IMR-90 (cell line): ENCODE measurements around the gene L3MBTL4. TPM values are rescaled to one million over a fixed set of nuclear protein-coding genes. Genes with fewer than 3 reads are reported as not detected.

Experiments used
- ATAC-seq: fragments of 200-7000 bp; cut with Tn5 transposase; 2 replicates; pipeline ENCODE4 v1.9.1; 2020; ENCODE audit warnings: low read depth, mild to moderate bottlenecking, moderate library complexity
- BruUV-seq: library from RNA; stranded (reverse); fragments of 400-500 nt; replicated peaks from 2 replicates; lab custom pipeline; 2021; lab: Mats Ljungman, UMichigan
- CTCF ChIA-PET: fragments of 300-600 bp; formaldehyde crosslinking; extraction: SDS; loops from one replicate; lab custom pipeline; 2021; ENCODE audit warnings: antibody characterized with exemption; lab: Yijun Ruan, JAX
- POLR2A ChIA-PET: fragments of 300-600 bp; sonication (Branson Sonifier 250); formaldehyde crosslinking; loops from one replicate; lab custom pipeline; 2022; ENCODE audit warnings: antibody characterized with exemption; ENCODE audit not compliant: unreplicated experiment; lab: Charles Lee
- DNase-seq: peaks from one replicate; pipeline ENCODE4 v3.0.0; 2013
- H2AFZ ChIP-seq: replicated peaks from 2 replicates; pipeline ENCODE3; 2013; ENCODE audit warnings: low read length, mild to moderate bottlenecking; ENCODE audit not compliant: poor library complexity
- H2AK5ac ChIP-seq: 2 replicates; pipeline ENCODE4 v1.6.1; 2013; ENCODE audit warnings: low read depth, low read length, inconsistent platforms
- H2AK9ac ChIP-seq: replicated peaks from 2 replicates; pipeline ENCODE3; 2013; ENCODE audit warnings: mild to moderate bottlenecking, low read depth, low read length, moderate library complexity; ENCODE audit not compliant: poor library complexity
- H2BK120ac ChIP-seq: 2 replicates; pipeline ENCODE4 v1.6.1; 2013; ENCODE audit warnings: low read depth, low read length, inconsistent platforms
- H2BK15ac ChIP-seq: 3 replicates; pipeline ENCODE4 v1.6.1; 2013; ENCODE audit warnings: low read depth, low read length, inconsistent platforms
- H2BK20ac ChIP-seq: 2 replicates; pipeline ENCODE4 v1.6.1; 2013; ENCODE audit warnings: low read depth, mild to moderate bottlenecking, inconsistent platforms, low read length, moderate library complexity
- H2BK5ac ChIP-seq: 2 replicates; pipeline ENCODE4 v1.6.1; 2013; ENCODE audit warnings: mild to moderate bottlenecking, low read depth, low read length, inconsistent platforms; ENCODE audit not compliant: poor library complexity, severe bottlenecking
- H3K14ac ChIP-seq: replicated peaks from 2 replicates; pipeline ENCODE4 v1.6.1; 2013; ENCODE audit warnings: low read depth, low read length, inconsistent platforms
- H3K18ac ChIP-seq: 2 replicates; pipeline ENCODE4 v1.6.1; 2013; ENCODE audit warnings: low read depth, low read length, control low read depth
- H3K23ac ChIP-seq: 2 replicates; pipeline ENCODE4 v1.6.1; 2013; ENCODE audit warnings: low read depth, low read length, inconsistent platforms
- H3K27ac ChIP-seq: 2 replicates; pipeline ENCODE4 v1.5.1; 2013; ENCODE audit warnings: mild to moderate bottlenecking, control low read depth, low read length; ENCODE audit not compliant: insufficient read depth
- H3K27me3 ChIP-seq: 2 replicates; pipeline ENCODE4 v1.6.1; 2013; ENCODE audit warnings: low read length; ENCODE audit not compliant: control insufficient read depth, insufficient read depth
- H3K36me3 ChIP-seq: 2 replicates; pipeline ENCODE4 v1.6.1; 2013; ENCODE audit warnings: low read length, mixed read lengths; ENCODE audit not compliant: control insufficient read depth, insufficient read depth
- H3K4ac ChIP-seq: 2 replicates; pipeline ENCODE4 v1.6.1; 2013; ENCODE audit warnings: low read depth, low read length, inconsistent platforms
- H3K4me1 ChIP-seq: 2 replicates; pipeline ENCODE4 v1.6.1; 2013; ENCODE audit warnings: low read length, mixed read lengths; ENCODE audit not compliant: control insufficient read depth, insufficient read depth
- H3K4me2 ChIP-seq: 2 replicates; pipeline ENCODE4 v1.6.1; 2013; ENCODE audit warnings: low read depth, mild to moderate bottlenecking, control low read depth, low read length, moderate library complexity
- H3K4me3 ChIP-seq: 2 replicates; pipeline ENCODE4 v1.5.1; 2013; ENCODE audit warnings: low read depth, mild to moderate bottlenecking, control low read depth, low read length, moderate library complexity; ENCODE audit not compliant: insufficient read depth
- H3K56ac ChIP-seq: 2 replicates; pipeline ENCODE4 v1.6.1; 2013; ENCODE audit warnings: low read length, inconsistent platforms; ENCODE audit not compliant: insufficient read depth; ENCODE audit errors: extremely low read depth
- H3K79me1 ChIP-seq, 2 experiments: 2 replicates each; pipeline ENCODE4 v1.6.1; 2013; ENCODE audit warnings: low read length in 2 of 2, inconsistent platforms in 1 of 2, low read depth in 1 of 2
- H3K9ac ChIP-seq: 2 replicates; pipeline ENCODE4 v1.6.1; 2013; ENCODE audit warnings: low read depth, low read length, control low read depth
- H3K9me1 ChIP-seq: 2 replicates; pipeline ENCODE4 v1.6.1; 2013; ENCODE audit warnings: low read length, inconsistent platforms; ENCODE audit not compliant: insufficient read depth
- H3K9me3 ChIP-seq: 2 replicates; pipeline ENCODE4 v1.6.1; 2013; ENCODE audit warnings: low read length; ENCODE audit not compliant: control insufficient read depth, insufficient read depth
- H4K20me1 ChIP-seq: 2 replicates; pipeline ENCODE4 v1.6.1; 2013; ENCODE audit warnings: low read length, inconsistent platforms; ENCODE audit not compliant: insufficient read depth
- H4K5ac ChIP-seq: 2 replicates; pipeline ENCODE4 v1.6.1; 2013; ENCODE audit warnings: mild to moderate bottlenecking, low read depth, low read length, control low read depth
- H4K8ac ChIP-seq, 2 experiments: 2 replicates each; pipeline ENCODE4 v1.6.1; 2013; ENCODE audit warnings: low read depth in 2 of 2, low read length in 2 of 2, control low read depth in 1 of 2, inconsistent platforms in 1 of 2
- H4K91ac ChIP-seq: 2 replicates; pipeline ENCODE4 v1.6.1; 2013; ENCODE audit warnings: low read depth, low read length, inconsistent platforms; ENCODE audit not compliant: insufficient read depth
- BHLHE40 ChIP-seq: fragments of 150-350 bp; IDR thresholded peaks from 2 replicates; pipeline ENCODE4 v1.6.1; 2016; ENCODE audit warnings: mild to moderate bottlenecking, low read depth, low read length
- CEBPB ChIP-seq: IDR thresholded peaks from 2 replicates; pipeline ENCODE4 v1.6.1; 2012; ENCODE audit warnings: low read depth, low read length, improper control_type of control experiment
- CHD1 ChIP-seq: IDR thresholded peaks from 2 replicates; pipeline ENCODE4 v1.6.1; 2012; ENCODE audit warnings: low read depth, low read length, improper control_type of control experiment
- CTCF ChIP-seq: conservative IDR thresholded peaks from 2 replicates; pipeline ENCODE4 v1.5.1; 2012; ENCODE audit warnings: mild to moderate bottlenecking, low read depth, low read length, improper control_type of control experiment
- ELK1 ChIP-seq: fragments of 150-350 bp; IDR thresholded peaks from 2 replicates; pipeline ENCODE4 v1.6.1; 2016; ENCODE audit warnings: low read depth, mild to moderate bottlenecking, low read length, moderate library complexity, borderline replicate concordance
- FOS ChIP-seq: fragments of 150-350 bp; IDR thresholded peaks from 2 replicates; pipeline ENCODE4 v1.6.1; 2016; ENCODE audit warnings: low read depth, low read length
- MAFK ChIP-seq: IDR thresholded peaks from 2 replicates; pipeline ENCODE4 v1.6.1; 2012; ENCODE audit warnings: low read depth, low read length, improper control_type of control experiment
- MAZ ChIP-seq: IDR thresholded peaks from 2 replicates; pipeline ENCODE4 v1.6.1; 2012; ENCODE audit warnings: low read depth, mild to moderate bottlenecking, low read length, improper control_type of control experiment, moderate library complexity, borderline replicate concordance
- MXI1 ChIP-seq: IDR thresholded peaks from 2 replicates; pipeline ENCODE4 v1.6.1; 2012; ENCODE audit warnings: low read depth, mild to moderate bottlenecking, low read length, moderate library complexity, borderline replicate concordance
- NFE2L2 ChIP-seq: fragments of 150-350 bp; IDR thresholded peaks from 2 replicates; pipeline ENCODE4 v1.6.1; 2016; ENCODE audit warnings: low read depth, mild to moderate bottlenecking, low read length
- POLR2A ChIP-seq: IDR thresholded peaks from 2 replicates; pipeline ENCODE4 v1.6.1; 2012; ENCODE audit warnings: mild to moderate bottlenecking, low read depth, low read length
- RAD21 ChIP-seq: IDR thresholded peaks from 2 replicates; pipeline ENCODE4 v1.6.1; 2012; ENCODE audit warnings: low read length, improper control_type of control experiment
- RCOR1 ChIP-seq: IDR thresholded peaks from 2 replicates; pipeline ENCODE4 v1.6.1; 2012; ENCODE audit warnings: mild to moderate bottlenecking, low read length, improper control_type of control experiment; ENCODE audit not compliant: insufficient replicate concordance
- RFX5 ChIP-seq: IDR thresholded peaks from 2 replicates; pipeline ENCODE4 v1.8.0; 2012; ENCODE audit warnings: low read depth, mild to moderate bottlenecking, low read length, moderate library complexity
- USF2 ChIP-seq: fragments of 150-350 bp; IDR thresholded peaks from 2 replicates; pipeline ENCODE4 v1.6.1; 2017; ENCODE audit warnings: mild to moderate bottlenecking, antibody characterized with exemption, low read length, low read depth
- WGBS, 2 experiments: methylation state at CpG; one replicate each; pipeline versions ENCODE4 v1.1.5 to v1.1.7; 2013; ENCODE audit warnings: missing lambda C conversion rate in 2 of 2; ENCODE audit not compliant: insufficient read length in 1 of 2; ENCODE audit errors: extremely low coverage in 2 of 2; 5-methylcytosine and 5-hydroxymethylcytosine counted together
- dilution Hi-C: fragments of 300-500 bp; cut with HindIII; formaldehyde crosslinking; loops from one replicate; pipeline ENCODE4 v1.14.3; 2018; ENCODE audit warnings: low sequenced_read_pairs; ENCODE audit not compliant: unreplicated experiment
- in situ Hi-C: fragments of 300-500 bp; cut with MboI; formaldehyde crosslinking; loops from 3 replicates; pipeline ENCODE4 v1.14.3; 2019; ENCODE audit warnings: low sequenced_read_pairs, inconsistent platforms, mixed read lengths
- intact Hi-C: fragments of 100-400 bp; cut with micrococcal nuclease; formaldehyde crosslinking; loops from 2 replicates; pipeline ENCODE4 v1.10.0; 2022
- polyA plus RNA-seq, 3 experiments: library from polyadenylated mRNA; depleted of rRNA; stranded (reverse); fragments of >200 nt; gene quantifications; 2 replicates each; pipeline ENCODE4 v1.2.3, GENCODE V29; 2012; ENCODE audit warnings: low replicate concordance in 1 of 3
- total RNA-seq: library from RNA; depleted of rRNA; stranded (reverse); fragments of >200 nt; gene quantifications from 2 replicates; pipeline ENCODE4 v1.2.3, GENCODE V29; 2012

Gene L3MBTL4
- total and polyA plus RNA-seq, 2 of the 4 experiments (the other 2 are of a cell fraction): under 0.01 to 0.02 TPM

- TF ChIP-seq RCOR1: no peak
- no peak for TF ChIP-seq FOS
- no peak for TF ChIP-seq RFX5
- TF ChIP-seq CHD1: no peak
- no peak for TF ChIP-seq BHLHE40
- TF ChIP-seq USF2: no peak
- TF ChIP-seq POLR2A: no peak
- no peak for TF ChIP-seq ELK1
- no peak for TF ChIP-seq MXI1
- no peak for TF ChIP-seq CTCF
- TF ChIP-seq NFE2L2: no peak
- TF ChIP-seq MAZ: no peak
- no peak for TF ChIP-seq CEBPB
- no peak for TF ChIP-seq RAD21
- no peak for TF ChIP-seq MAFK
- dilution Hi-C loops (no loop called here), intact Hi-C loops (no loop called here), in situ Hi-C loops (no loop called here)
- Histone ChIP-seq H4K20me1 (no peaks in the 10 kb centered on the region), H3K23ac (no peak overlapping the region), H3K9me1 (no peaks in the 10 kb centered on the region), H2AK9ac (no peak overlapping the region), H2BK15ac (no peak overlapping the region), H3K9ac (no peak overlapping the region), H3K4ac (no peak overlapping the region), H3K79me1 (no peaks in the 10 kb centered on the region), H3K9me3 (no peaks in the 10 kb centered on the region), H4K8ac (no peak overlapping the region), H3K27me3 (no peaks in the 10 kb centered on the region), H3K14ac (no peak overlapping the region), H2AFZ (no peak overlapping the region), H3K56ac (no peak overlapping the region), H2BK5ac (no peak overlapping the region), H3K4me2 (no peak overlapping the region), H3K18ac (no peak overlapping the region), H3K27ac (no peak overlapping the region), H4K91ac (no peak overlapping the region), H2AK5ac (no peak overlapping the region), H3K36me3 (no peaks in the 10 kb centered on the region), H3K4me1 (no peaks in the 10 kb centered on the region), H4K5ac (no peak overlapping the region), H2BK120ac (no peak overlapping the region), H2BK20ac (no peak overlapping the region), H3K4me3 (no peak overlapping the region)
- WGBS, 2 experiments: 8% methylated on average over 2 of the region's 7 CpGs; no CpG with 5 or more reads in 1 of the 2 experiments
- no TSS peak for BruUV-seq
- ChIA-PET CTCF (no interaction called here), POLR2A (no interaction called here)
- ATAC-seq: no peak
- no peak for DNase-seq
Measured at GRCh38 chr18:6382963-6383362, 31.7 kb downstream of the L3MBTL4 start.
